Esophagus squamous epithelium (tissue), 5 donors: ENCODE data around the gene ULK4. TPM values are rescaled to one million over a fixed set of nuclear protein-coding genes. Genes with fewer than 3 reads are reported as not detected.

ENCODE experiments used
- DNase-seq: peaks from one replicate; lab custom pipeline; 2025; lab: John Stamatoyannopoulos, UW
- H3K27ac ChIP-seq, 4 donors: fragments of 200-600 bp; sonication (generic); one replicate each; pipeline ENCODE4 v1.5.1; 2016 to 2019; ENCODE audit warnings: mild to moderate bottlenecking in 1 of 4
- H3K27me3 ChIP-seq, 4 donors: fragments of 200-600 bp; sonication (generic); 1 replicate in 3 of 4; 2 replicates in 1 of 4; pipeline versions ENCODE4 v1.5.1 to v1.6.0; 2017 to 2021; ENCODE audit warnings: antibody characterized with exemption in 1 of 4
- H3K36me3 ChIP-seq, 3 donors: fragments of 200-600 bp; sonication (generic); one replicate each; pipeline ENCODE4 v1.5.1; 2016 to 2019
- H3K4me1 ChIP-seq, 3 donors: fragments of 200-600 bp; sonication (generic); one replicate each; pipeline ENCODE4 v1.5.1; 2017 to 2019
- H3K4me3 ChIP-seq, 4 donors: fragments of 200-600 bp; sonication (generic); 1 replicate in 3 of 4; 2 replicates in 1 of 4; pipeline ENCODE4 v1.5.1; 2016 to 2019; ENCODE audit warnings: mild to moderate bottlenecking in 2 of 4, moderate library complexity in 1 of 4
- H3K9me3 ChIP-seq, 3 donors: fragments of 200-600 bp; sonication (generic); one replicate each; pipeline ENCODE4 v1.5.1; 2016 to 2019
- POLR2A ChIP-seq, 4 donors: fragments of 450-650 bp; IDR thresholded peaks; one replicate each; pipeline ENCODE4 v1.6.1; 2017; ENCODE audit warnings: antibody characterized with exemption in 4 of 4, mild to moderate bottlenecking in 4 of 4, moderate library complexity in 3 of 4
- WGBS, 2 donors: methylation state at CpG; one replicate each; pipeline ENCODE4 v1.1.5; 2018; 5-methylcytosine and 5-hydroxymethylcytosine counted together
- intact Hi-C: fragments of 100-400 bp; cut with DNase I; formaldehyde crosslinking; loops from one replicate; pipeline ENCODE4 v1.15.0; 2022
- total RNA-seq, 4 donors: library from RNA; depleted of rRNA; stranded (reverse); fragments of >200 nt; gene quantifications; one replicate each; pipeline ENCODE4 v1.1.0, GENCODE V29; 2016
- TF ChIP-seq, protein P1 (sequence below), 6 experiments: fragments of 450-650 bp in 4 of 6; fragments of 200-600 bp in 2 of 6; sonication (generic) in 2 of 6; IDR thresholded peaks; one replicate each; pipeline ENCODE4 v1.5.1; 2016 to 2019; ENCODE audit warnings: antibody characterized with exemption in 6 of 6, mild to moderate bottlenecking in 4 of 6, moderate library complexity in 4 of 6
- donor health status: DM: yes; HTN: yes; CAD: no.

ULK4 gene
- total RNA-seq, 4 donors from 2014 or later: 2.2 to 11.4 (median 7.9) TPM

GRCh38 chr3:41251593-41251992, 710.3 kb downstream of the ULK4 start:
- 100% methylated on average over 1 of the region's 1 CpG for WGBS, 2 donors
- TF ChIP-seq, protein P1, sequence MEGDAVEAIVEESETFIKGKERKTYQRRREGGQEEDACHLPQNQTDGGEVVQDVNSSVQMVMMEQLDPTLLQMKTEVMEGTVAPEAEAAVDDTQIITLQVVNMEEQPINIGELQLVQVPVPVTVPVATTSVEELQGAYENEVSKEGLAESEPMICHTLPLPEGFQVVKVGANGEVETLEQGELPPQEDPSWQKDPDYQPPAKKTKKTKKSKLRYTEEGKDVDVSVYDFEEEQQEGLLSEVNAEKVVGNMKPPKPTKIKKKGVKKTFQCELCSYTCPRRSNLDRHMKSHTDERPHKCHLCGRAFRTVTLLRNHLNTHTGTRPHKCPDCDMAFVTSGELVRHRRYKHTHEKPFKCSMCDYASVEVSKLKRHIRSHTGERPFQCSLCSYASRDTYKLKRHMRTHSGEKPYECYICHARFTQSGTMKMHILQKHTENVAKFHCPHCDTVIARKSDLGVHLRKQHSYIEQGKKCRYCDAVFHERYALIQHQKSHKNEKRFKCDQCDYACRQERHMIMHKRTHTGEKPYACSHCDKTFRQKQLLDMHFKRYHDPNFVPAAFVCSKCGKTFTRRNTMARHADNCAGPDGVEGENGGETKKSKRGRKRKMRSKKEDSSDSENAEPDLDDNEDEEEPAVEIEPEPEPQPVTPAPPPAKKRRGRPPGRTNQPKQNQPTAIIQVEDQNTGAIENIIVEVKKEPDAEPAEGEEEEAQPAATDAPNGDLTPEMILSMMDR (IDR thresholded peaks at IDR 0.05): no peak
- TF ChIP-seq POLR2A (IDR thresholded peaks at IDR 0.05): no peak
- Histone ChIP-seq H3K4me1 (no peaks in the 10 kb centered on the region), H3K27me3 (no peaks in the 10 kb centered on the region), H3K27ac (no peak overlapping the region), H3K36me3 (no peaks in the 10 kb centered on the region), H3K4me3 (no peak overlapping the region), H3K9me3 (no peaks in the 10 kb centered on the region)
- DNase-seq: no peak
- intact Hi-C loops: no loop called here

GRCh38 chr3:41250825-41251224, 711.1 kb downstream of the ULK4 start:
- no peak for TF ChIP-seq POLR2A (IDR thresholded peaks at IDR 0.05)
- TF ChIP-seq, protein P1 (IDR thresholded peaks at IDR 0.05): no peak
- no peaks in the 10 kb centered on the region for H3K27me3 ChIP-seq
- no peaks in the 10 kb centered on the region for H3K4me1 ChIP-seq
- H3K36me3 ChIP-seq: no peaks in the 10 kb centered on the region
- no peak for DNase-seq
- no peak overlapping the region for H3K4me3 ChIP-seq
- H3K27ac ChIP-seq: no peak overlapping the region
- intact Hi-C loops: no loop called here
- no peaks in the 10 kb centered on the region for H3K9me3 ChIP-seq
- 76 to 80% methylated on average over 1 to 2 of the region's 2 CpGs for WGBS, 2 donors

- H3K36me3 ChIP-seq: peaks cover 0 to 6% (median 0%) of the 10 kb centered on the region in 3 donors
- no peaks in the 10 kb centered on the region for H3K9me3 ChIP-seq
- H3K27ac ChIP-seq: no peak overlapping the region
- H3K27me3 ChIP-seq: no peaks in the 10 kb centered on the region
- intact Hi-C loops: no loop called here
- no peak overlapping the region for H3K4me3 ChIP-seq
- 100% methylated on average over 3 of the region's 3 CpGs; no CpG with 5 or more reads in 1 of the 2 donors for WGBS, 2 donors
- no peak for DNase-seq
- no peaks in the 10 kb centered on the region for H3K4me1 ChIP-seq
- TF ChIP-seq, protein P1 (IDR thresholded peaks at IDR 0.05): no peak
- no peak for TF ChIP-seq POLR2A (IDR thresholded peaks at IDR 0.05)
These were observed 712.6 kb downstream of the ULK4 start for GRCh38 chr3:41249318-41249717.

- Histone ChIP-seq H3K27me3 (no peaks in the 10 kb centered on the region), H3K9me3 (no peaks in the 10 kb centered on the region), H3K4me3 (no peak overlapping the region), H3K27ac (no peak overlapping the region), H3K4me1 (no peaks in the 10 kb centered on the region), H3K36me3 (peaks cover 0 to 6% (median 0%) of the 10 kb centered on the region in 3 donors)
- TF ChIP-seq, protein P1 (IDR thresholded peaks at IDR 0.05): no peak
- no peak for TF ChIP-seq POLR2A (IDR thresholded peaks at IDR 0.05)
- intact Hi-C loops: no loop called here
- 79 to 94% methylated on average over 2 of the region's 3 CpGs for WGBS, 2 donors
- DNase-seq: no peak
These were observed 713.4 kb downstream of the ULK4 start for GRCh38 chr3:41248525-41248924.

- H3K27me3 ChIP-seq: no peaks in the 10 kb centered on the region
- no peak overlapping the region for H3K27ac ChIP-seq
- intact Hi-C loops: no loop called here
- H3K4me3 ChIP-seq: no peak overlapping the region
- H3K36me3 ChIP-seq: peaks cover 0 to 12% (median 0%) of the 10 kb centered on the region in 3 donors
- H3K4me1 ChIP-seq: no peaks in the 10 kb centered on the region
- no peak for TF ChIP-seq POLR2A (IDR thresholded peaks at IDR 0.05)
- TF ChIP-seq, protein P1 (IDR thresholded peaks at IDR 0.05): no peak
- no peak for DNase-seq
- H3K9me3 ChIP-seq: no peaks in the 10 kb centered on the region
- WGBS, 2 donors: 52 to 81% methylated on average over 5 of the region's 12 CpGs
These were observed 714.6 kb downstream of the ULK4 start for GRCh38 chr3:41247055-41248004.
